CD4-positive, alpha-beta T cell treated with Interleukin-4 for 4 hours (primary cell): ENCODE measurements around the gene HNRNPH1.
"Not testable (repeated sequence)": the region's sequence is repeated elsewhere in the genome, so short reads cannot be mapped to it uniquely, and the experiment has no call there.

Experiments
- DNase-seq: peaks from one replicate; pipeline ENCODE4 v3.0.0-alpha.2; 2020

Gene HNRNPH1

GRCh38 chr5:179623003-179623905, at the start of gene HNRNPH1:
Gene HNRNPH1, minus strand, starts transcription at chr5:179623671. Its CDS starts 538 bp downstream, at chr5:179623133.
- peak; percentile 99 for DNase-seq

- peak; percentile 47 for DNase-seq
Measured at GRCh38 chr5:179668391-179668790, 44.9 kb upstream of the HNRNPH1 start.

GRCh38 chr5:179661647-179662046, 38.2 kb upstream of the HNRNPH1 start:
- not testable (repeated sequence) for DNase-seq

GRCh38 chr5:179658179-179658856, 34.8 kb upstream of the HNRNPH1 start:
- not testable (repeated sequence) for DNase-seq

GRCh38 chr5:179657302-179658178, 34.1 kb upstream of the HNRNPH1 start:
- DNase-seq, result not testable (repeated sequence)

- DNase-seq, result not testable (repeated sequence)
Measured at GRCh38 chr5:179653135-179653534, 29.7 kb upstream of the HNRNPH1 start.

- DNase-seq, result not testable (repeated sequence)
Measured at GRCh38 chr5:179650245-179650644, 26.8 kb upstream of the HNRNPH1 start.

- not testable (repeated sequence) for DNase-seq
Measured at GRCh38 chr5:179649166-179649703, 25.8 kb upstream of the HNRNPH1 start.

- DNase-seq, result no peak
Measured at GRCh38 chr5:179648410-179648809, 24.9 kb upstream of the HNRNPH1 start.

GRCh38 chr5:179644766-179645165, 21.3 kb upstream of the HNRNPH1 start:
- not testable (repeated sequence) for DNase-seq

GRCh38 chr5:179643141-179643920, 19.9 kb upstream of the HNRNPH1 start:
- DNase-seq, result not testable (repeated sequence)

- DNase-seq, result not testable (repeated sequence)
Measured at GRCh38 chr5:179642626-179643025, 19.2 kb upstream of the HNRNPH1 start.

- DNase-seq, result not testable (repeated sequence)
Measured at GRCh38 chr5:179641745-179642144, 18.3 kb upstream of the HNRNPH1 start.

GRCh38 chr5:179639296-179639695, 15.8 kb upstream of the HNRNPH1 start:
- not testable (repeated sequence) for DNase-seq

GRCh38 chr5:179634370-179635172, 11.1 kb upstream of the HNRNPH1 start:
- not testable (repeated sequence) for DNase-seq

- DNase-seq, result not testable (repeated sequence)
Measured at GRCh38 chr5:179633501-179634369, 10.3 kb upstream of the HNRNPH1 start.

GRCh38 chr5:179624841-179625271, 1.4 kb upstream of the HNRNPH1 start:
- no peak for DNase-seq

- peak; percentile 60 for DNase-seq
Measured at GRCh38 chr5:179623906-179624741, 653 bp upstream of the HNRNPH1 start.
